NOMO-1 (cell line): ENCODE data around the gene RABAC1.
"Not testable (repeated sequence)": the region's sequence is repeated elsewhere in the genome, so short reads cannot be mapped to it uniquely, and the experiment has no call there.

Experiments used
- DNase-seq, 2 experiments: peaks; one replicate each; lab custom pipeline; 2025; ENCODE audit not compliant: unreplicated experiment in 2 of 2; lab: John Stamatoyannopoulos, UW

The RABAC1 gene

GRCh38 chr19:41917676-41918075 lies 41.4 kb downstream of the RABAC1 start:
- no peak for DNase-seq

- no peak for DNase-seq
Measured at GRCh38 chr19:41915776-41916414, 43.2 kb downstream of the RABAC1 start.

GRCh38 chr19:41915021-41915775 lies 43.9 kb downstream of the RABAC1 start:
- DNase-seq = no peak

- DNase-seq = not testable (repeated sequence)
Measured at GRCh38 chr19:41914424-41914834, 44.7 kb downstream of the RABAC1 start.

GRCh38 chr19:41913538-41914423 lies 45.3 kb downstream of the RABAC1 start:
- DNase-seq = no peak

GRCh38 chr19:41912899-41913537 lies 46.1 kb downstream of the RABAC1 start:
- DNase-seq = no peak

- DNase-seq = no peak
Measured at GRCh38 chr19:41911889-41912731, 47.0 kb downstream of the RABAC1 start.

GRCh38 chr19:41910992-41911888 lies 47.9 kb downstream of the RABAC1 start:
- no peak for DNase-seq

GRCh38 chr19:41910240-41910991 lies 48.7 kb downstream of the RABAC1 start:
- no peak for DNase-seq

GRCh38 chr19:41909706-41910105 lies 49.4 kb downstream of the RABAC1 start:
- DNase-seq = no peak

GRCh38 chr19:41908724-41909464 lies 50.2 kb downstream of the RABAC1 start:
- no peak for DNase-seq

- no peak for DNase-seq
Measured at GRCh38 chr19:41907994-41908615, 51.0 kb downstream of the RABAC1 start.

- no peak for DNase-seq
Measured at GRCh38 chr19:41906916-41907680, 52.0 kb downstream of the RABAC1 start.
